ENCODE measurements around the gene PRRT3.

Gene PRRT3

DNA sequence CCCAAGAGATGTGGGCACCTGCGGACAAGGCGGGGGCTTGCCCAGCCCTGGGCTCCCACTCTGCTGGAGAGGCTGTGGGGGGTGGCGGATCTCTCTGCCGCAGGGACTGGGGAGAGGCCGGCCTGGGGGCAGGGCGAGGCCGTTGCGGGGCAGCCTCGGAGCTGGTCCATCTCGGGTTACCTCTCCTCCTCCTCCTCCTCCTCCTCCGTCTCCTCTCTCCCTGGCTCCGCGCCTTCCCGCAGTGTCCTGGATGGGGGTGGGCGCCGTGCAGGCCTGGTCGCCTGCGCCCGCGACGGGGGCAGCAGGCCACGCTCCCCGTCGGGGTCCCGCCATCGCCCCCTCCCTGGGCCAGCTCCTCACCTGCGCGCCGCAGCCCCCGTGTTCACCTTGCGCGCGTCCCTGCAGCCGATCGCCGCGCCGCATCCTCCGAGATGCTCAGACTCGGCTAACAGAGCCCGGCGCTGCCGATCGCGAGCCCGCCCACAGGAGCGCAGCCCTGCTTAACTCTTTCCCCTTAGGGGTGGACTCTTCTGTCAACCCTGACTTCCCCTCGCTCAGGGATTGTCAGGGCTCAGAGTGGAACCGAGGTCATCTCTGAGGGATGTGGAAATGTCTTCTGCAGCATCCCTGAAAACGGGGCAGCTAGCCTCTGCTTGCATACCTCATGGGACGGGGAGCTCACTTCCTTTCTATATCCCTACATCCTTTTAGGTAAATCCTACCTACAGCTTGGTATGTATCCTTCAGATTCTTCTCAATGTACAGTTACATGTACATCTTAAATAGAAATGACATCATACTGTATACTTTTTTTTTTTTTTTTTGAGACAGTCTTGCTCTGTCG, at the start of gene PRRT3:
TSS of gene PRRT3 (minus strand) at position 447 of the 844 bp plus-strand sequence. CDS start 2,293 bp downstream, outside the sequence.
- TF ChIP-seq, protein P1, sequence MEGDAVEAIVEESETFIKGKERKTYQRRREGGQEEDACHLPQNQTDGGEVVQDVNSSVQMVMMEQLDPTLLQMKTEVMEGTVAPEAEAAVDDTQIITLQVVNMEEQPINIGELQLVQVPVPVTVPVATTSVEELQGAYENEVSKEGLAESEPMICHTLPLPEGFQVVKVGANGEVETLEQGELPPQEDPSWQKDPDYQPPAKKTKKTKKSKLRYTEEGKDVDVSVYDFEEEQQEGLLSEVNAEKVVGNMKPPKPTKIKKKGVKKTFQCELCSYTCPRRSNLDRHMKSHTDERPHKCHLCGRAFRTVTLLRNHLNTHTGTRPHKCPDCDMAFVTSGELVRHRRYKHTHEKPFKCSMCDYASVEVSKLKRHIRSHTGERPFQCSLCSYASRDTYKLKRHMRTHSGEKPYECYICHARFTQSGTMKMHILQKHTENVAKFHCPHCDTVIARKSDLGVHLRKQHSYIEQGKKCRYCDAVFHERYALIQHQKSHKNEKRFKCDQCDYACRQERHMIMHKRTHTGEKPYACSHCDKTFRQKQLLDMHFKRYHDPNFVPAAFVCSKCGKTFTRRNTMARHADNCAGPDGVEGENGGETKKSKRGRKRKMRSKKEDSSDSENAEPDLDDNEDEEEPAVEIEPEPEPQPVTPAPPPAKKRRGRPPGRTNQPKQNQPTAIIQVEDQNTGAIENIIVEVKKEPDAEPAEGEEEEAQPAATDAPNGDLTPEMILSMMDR (IDR thresholded peaks at IDR 0.05; ENCODE audit: low read depth, low read length) = no peak
- no peak for DNase-seq (ENCODE audit: extremely low read depth, low read depth)

DNA sequence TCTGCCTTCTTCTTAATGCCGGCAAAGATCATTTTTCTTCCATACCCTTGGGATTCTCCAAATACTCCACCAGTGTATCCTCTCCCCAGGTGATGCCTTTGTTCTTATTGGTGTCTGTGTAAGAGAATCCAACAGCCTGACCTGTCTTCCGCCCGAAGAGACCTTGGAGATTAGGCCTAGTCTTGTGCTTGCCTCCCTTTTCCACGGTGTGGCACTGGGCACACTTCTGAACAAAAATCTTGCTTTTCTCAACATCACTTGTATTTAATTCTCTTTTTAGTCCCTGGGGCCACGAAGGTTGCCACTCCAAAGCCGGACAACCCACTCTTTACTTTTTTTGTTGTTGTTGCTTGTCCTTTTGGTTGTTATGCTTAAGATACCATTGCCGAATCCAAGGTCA, 48.5 kb upstream of the PRRT3 start:
- DNase-seq (ENCODE audit: extremely low read depth, low read depth) = no peak
- TF ChIP-seq, protein P1 (IDR thresholded peaks at IDR 0.05; ENCODE audit: low read depth, low read length) = no peak

DNA sequence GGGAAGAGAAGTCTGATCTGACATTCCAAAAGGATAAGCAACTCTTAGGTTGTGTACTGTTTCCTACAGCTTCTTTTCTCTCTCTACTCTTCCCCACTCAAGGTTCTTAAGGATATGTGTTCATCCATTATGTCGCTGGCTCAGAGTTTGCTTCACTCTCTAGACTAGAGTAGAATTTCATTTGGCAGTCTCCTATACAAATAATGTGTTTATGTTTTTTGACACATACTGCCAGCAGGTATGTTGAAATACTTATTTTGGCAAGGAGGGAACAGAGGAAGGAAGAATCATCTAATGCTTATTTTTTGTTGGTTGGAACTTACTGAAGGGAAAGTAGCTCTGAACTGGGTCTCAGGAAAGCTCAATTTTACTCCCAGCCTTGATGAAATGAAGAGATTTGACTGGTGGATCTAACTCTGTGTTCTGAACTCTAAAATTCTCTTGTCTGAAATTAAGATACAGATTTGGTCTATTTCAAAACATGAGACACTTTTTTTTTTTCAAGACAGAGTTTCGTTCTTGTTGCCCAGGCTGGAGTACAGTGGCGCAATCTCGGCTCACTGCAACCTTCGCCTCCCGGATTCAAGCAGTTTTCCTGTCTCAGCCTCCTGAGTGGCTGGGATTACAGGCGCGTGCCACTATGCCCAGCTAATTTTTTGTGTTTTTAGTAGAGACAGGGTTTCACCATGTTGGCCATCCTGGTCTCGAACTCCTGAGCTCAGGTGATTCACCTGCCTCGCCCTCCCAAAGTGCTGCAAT, 42.1 kb upstream of the PRRT3 start:
- peak; percentile 45 for DNase-seq (ENCODE audit: extremely low read depth, low read depth)
- TF ChIP-seq, protein P1 (IDR thresholded peaks at IDR 0.05; ENCODE audit: low read depth, low read length) = no peak

DNA sequence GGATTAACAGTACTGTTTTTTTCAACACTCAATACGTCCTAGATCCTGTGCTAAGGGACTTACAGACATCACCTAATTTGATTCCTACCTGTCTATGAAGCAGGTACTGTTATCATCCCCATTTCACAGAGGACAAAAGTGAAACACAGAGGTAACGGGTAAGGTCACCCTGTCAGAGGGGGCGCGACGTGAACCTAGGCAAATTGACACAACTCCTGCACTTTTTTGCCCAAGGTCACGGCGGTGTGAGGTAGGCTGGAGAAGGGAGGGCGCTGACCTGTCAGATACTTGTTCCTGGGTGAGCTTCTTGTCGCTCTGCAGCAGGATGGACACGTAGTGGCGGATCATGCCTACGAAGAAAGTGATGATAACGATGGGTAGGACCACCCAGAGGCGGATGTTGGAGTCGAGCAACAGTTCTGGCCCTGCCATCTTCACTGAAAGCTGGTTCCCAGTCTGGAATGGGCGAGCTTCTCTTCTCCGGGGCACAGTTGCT, 34.1 kb upstream of the PRRT3 start:
- DNase-seq (ENCODE audit: extremely low read depth, low read depth) = no peak
- TF ChIP-seq, protein P1 (IDR thresholded peaks at IDR 0.05; ENCODE audit: low read depth, low read length) = no peak

DNA sequence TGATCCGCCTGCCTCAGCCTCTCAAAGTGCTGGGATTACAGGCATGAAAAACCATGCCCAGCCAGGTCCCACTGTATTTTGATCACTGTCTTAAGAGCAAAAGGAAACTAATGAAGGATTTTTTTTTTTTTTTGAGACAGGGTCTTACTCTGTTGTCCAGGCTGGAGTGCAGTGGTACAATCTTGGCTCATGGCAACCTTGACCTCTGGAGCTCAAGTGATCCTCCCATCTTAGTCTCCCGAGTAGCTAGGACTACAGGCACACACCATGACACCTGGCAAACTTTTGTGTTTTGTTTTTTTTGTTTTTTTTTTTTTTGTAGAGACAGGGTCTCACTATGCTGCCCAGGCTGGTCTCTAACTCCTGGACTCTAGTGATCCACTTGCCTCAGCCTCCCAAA, 28.0 kb upstream of the PRRT3 start:
- TF ChIP-seq, protein P1 (IDR thresholded peaks at IDR 0.05; ENCODE audit: low read depth, low read length) = no peak
- DNase-seq (ENCODE audit: extremely low read depth, low read depth) = no peak

DNA sequence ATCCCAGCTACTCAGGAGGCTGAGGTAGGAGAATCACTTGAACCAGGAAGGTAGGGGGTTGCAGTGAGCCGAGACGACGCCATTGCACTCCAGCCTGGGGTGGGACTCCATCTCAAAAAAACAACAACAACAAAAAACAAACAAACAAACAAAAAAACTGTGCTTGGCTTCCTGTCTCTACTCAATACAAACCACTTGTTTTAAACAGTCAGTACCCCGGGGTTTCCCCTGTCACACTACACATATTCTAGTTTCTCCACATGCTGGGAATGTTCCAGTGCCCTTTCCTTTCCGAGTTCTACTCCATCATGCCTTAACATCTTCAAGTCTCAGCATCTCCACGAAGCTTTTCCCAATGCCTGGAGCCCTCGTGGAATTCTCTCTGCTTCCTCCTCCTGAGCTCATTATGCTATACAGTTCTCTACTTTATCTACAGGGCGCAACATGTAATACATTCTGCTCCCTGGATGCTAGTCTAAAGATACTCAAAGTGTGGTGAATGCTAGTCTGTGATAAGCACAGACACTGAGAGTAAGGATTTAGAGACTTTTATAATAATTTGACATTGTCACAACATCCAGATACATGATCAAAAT, 26.6 kb upstream of the PRRT3 start:
- DNase-seq (ENCODE audit: extremely low read depth, low read depth) = no peak
- TF ChIP-seq, protein P1 (IDR thresholded peaks at IDR 0.05; ENCODE audit: low read depth, low read length) = no peak
